ENCODE measurements around the gene BAHD1. TPM values are rescaled to one million over a fixed set of nuclear protein-coding genes. Genes with fewer than 3 reads are reported as not detected.
"Not testable (repeated sequence)": the region's sequence is repeated elsewhere in the genome, so short reads cannot be mapped to it uniquely, and the experiment has no call there.

Gene BAHD1
- total RNA-seq, 3 donors from 2014 or later = 9.9 to 14.6 (median 11.8) TPM

- H3K4me1 ChIP-seq = peaks cover 0 to 5% of the 10 kb centered on the region in 2 donors
- intact Hi-C loops (cut with DNase I; ENCODE audit: low total_unique reads) = no loop called here
- no peak for TF ChIP-seq CTCF (IDR thresholded peaks at IDR 0.05)
- TF ChIP-seq POLR2AphosphoS5 (IDR thresholded peaks at IDR 0.05) = no peak
- no peak overlapping the region for H3K4me3 ChIP-seq
- no peaks in the 10 kb centered on the region for H3K36me3 ChIP-seq
- no peaks in the 10 kb centered on the region for H3K9me3 ChIP-seq
- no peak for DNase-seq (ENCODE audit: low spot score in 2 of 2)
- no peaks in the 10 kb centered on the region for H3K27me3 ChIP-seq
- H3K27ac ChIP-seq = no peak overlapping the region
Measured at GRCh38 chr15:40452296-40453090, 11.7 kb downstream of the BAHD1 start.

- H3K9me3 ChIP-seq; H3K4me3 ChIP-seq; H3K36me3 ChIP-seq; H3K4me1 ChIP-seq; DNase-seq (ENCODE audit: low spot score in 2 of 2); intact Hi-C loops (cut with DNase I; ENCODE audit: low total_unique reads); H3K27ac ChIP-seq; H3K27me3 ChIP-seq: not testable (repeated sequence)
Measured at GRCh38 chr15:40453941-40454340, 13.2 kb downstream of the BAHD1 start.

- peaks cover 0 to 5% of the 10 kb centered on the region in 2 donors for H3K4me1 ChIP-seq
- intact Hi-C loops (cut with DNase I; ENCODE audit: low total_unique reads) = no loop called here
- no peak for DNase-seq (ENCODE audit: low spot score in 2 of 2)
- no peaks in the 10 kb centered on the region for H3K9me3 ChIP-seq
- TF ChIP-seq CTCF (IDR thresholded peaks at IDR 0.05) (no peak), POLR2A (IDR thresholded peaks at IDR 0.05) (no peak), POLR2AphosphoS5 (IDR thresholded peaks at IDR 0.05) (no peak)
- H3K36me3 ChIP-seq = no peaks in the 10 kb centered on the region
- no peak overlapping the region for H3K4me3 ChIP-seq
- H3K27me3 ChIP-seq = no peaks in the 10 kb centered on the region
- H3K27ac ChIP-seq = no peak overlapping the region
Measured at GRCh38 chr15:40454904-40455391, 14.2 kb downstream of the BAHD1 start.

GRCh38 chr15:40456299-40456712 is 15.6 kb downstream of the BAHD1 start:
- Histone ChIP-seq H3K36me3 (no peaks in the 10 kb centered on the region), H3K4me1 (peaks cover 0 to 5% of the 10 kb centered on the region in 2 donors), H3K9me3 (no peaks in the 10 kb centered on the region), H3K4me3 (no peak overlapping the region), H3K27me3 (no peaks in the 10 kb centered on the region), H3K27ac (no peak overlapping the region)
- intact Hi-C loops (cut with DNase I; ENCODE audit: low total_unique reads) = no loop called here
- TF ChIP-seq POLR2A (IDR thresholded peaks at IDR 0.05) (no peak), POLR2AphosphoS5 (IDR thresholded peaks at IDR 0.05) (no peak), CTCF (IDR thresholded peaks at IDR 0.05) (no peak)
- DNase-seq (ENCODE audit: low spot score in 2 of 2) = peak in 1 of 2 donors; percentile 73

- Histone ChIP-seq H3K9me3 (no peaks in the 10 kb centered on the region), H3K27ac (no peak overlapping the region), H3K4me3 (no peak overlapping the region), H3K36me3 (no peaks in the 10 kb centered on the region), H3K4me1 (peaks cover 0 to 5% of the 10 kb centered on the region in 2 donors), H3K27me3 (no peaks in the 10 kb centered on the region)
- TF ChIP-seq POLR2A (IDR thresholded peaks at IDR 0.05) (no peak), CTCF (IDR thresholded peaks at IDR 0.05) (no peak), POLR2AphosphoS5 (IDR thresholded peaks at IDR 0.05) (no peak)
- intact Hi-C loops (cut with DNase I; ENCODE audit: low total_unique reads) = no loop called here
- no peak for DNase-seq (ENCODE audit: low spot score in 2 of 2)
Measured at GRCh38 chr15:40456738-40457137, 16.0 kb downstream of the BAHD1 start.
